Measurements from ENCODE around the gene RAB6A. TPM values are rescaled to one million over a fixed set of nuclear protein-coding genes. Genes with fewer than 3 reads are reported as not detected.
"Not testable (repeated sequence)": the region's sequence is repeated elsewhere in the genome, so short reads cannot be mapped to it uniquely, and the experiment has no call there.

The RAB6A gene
- total RNA-seq, 3 donors from 2014 or later (not counting 1 experiment from before 2014, with no cell fraction given): 72.2 to 107 (median 97.7) TPM

GRCh38 chr11:73743045-73743444 lies 17.8 kb downstream of the RAB6A start:
- no peaks in the 10 kb centered on the region for H3K9me3 Mint-ChIP-seq
- Histone ChIP-seq H3K27me3 (ENCODE audit: control insufficient read depth, insufficient read depth, low read length) (no peaks in the 10 kb centered on the region), H3K27ac (ENCODE audit: low read length) (no peak overlapping the region), H3K4me3 (ENCODE audit: low read length) (no peak overlapping the region), H3K9me3 (ENCODE audit: control insufficient read depth, insufficient read depth, low read length) (no peaks in the 10 kb centered on the region), H3K4me1 (ENCODE audit: control insufficient read depth, insufficient read depth, low read length) (peaks cover 3% of the 10 kb centered on the region), H3K36me3 (ENCODE audit: control insufficient read depth, insufficient read depth, low read length) (no peaks in the 10 kb centered on the region)
- DNase-seq (no peak), ATAC-seq (no peak)
- no peaks in the 10 kb centered on the region for H3K36me3 Mint-ChIP-seq
- no peak overlapping the region for H3K4me3 Mint-ChIP-seq
- intact Hi-C loops (cut with micrococcal nuclease): no loop called here
- peaks cover 38 to 41% of the 10 kb centered on the region in 2 donors for H3K4me1 Mint-ChIP-seq
- TF ChIP-seq, protein P1, sequence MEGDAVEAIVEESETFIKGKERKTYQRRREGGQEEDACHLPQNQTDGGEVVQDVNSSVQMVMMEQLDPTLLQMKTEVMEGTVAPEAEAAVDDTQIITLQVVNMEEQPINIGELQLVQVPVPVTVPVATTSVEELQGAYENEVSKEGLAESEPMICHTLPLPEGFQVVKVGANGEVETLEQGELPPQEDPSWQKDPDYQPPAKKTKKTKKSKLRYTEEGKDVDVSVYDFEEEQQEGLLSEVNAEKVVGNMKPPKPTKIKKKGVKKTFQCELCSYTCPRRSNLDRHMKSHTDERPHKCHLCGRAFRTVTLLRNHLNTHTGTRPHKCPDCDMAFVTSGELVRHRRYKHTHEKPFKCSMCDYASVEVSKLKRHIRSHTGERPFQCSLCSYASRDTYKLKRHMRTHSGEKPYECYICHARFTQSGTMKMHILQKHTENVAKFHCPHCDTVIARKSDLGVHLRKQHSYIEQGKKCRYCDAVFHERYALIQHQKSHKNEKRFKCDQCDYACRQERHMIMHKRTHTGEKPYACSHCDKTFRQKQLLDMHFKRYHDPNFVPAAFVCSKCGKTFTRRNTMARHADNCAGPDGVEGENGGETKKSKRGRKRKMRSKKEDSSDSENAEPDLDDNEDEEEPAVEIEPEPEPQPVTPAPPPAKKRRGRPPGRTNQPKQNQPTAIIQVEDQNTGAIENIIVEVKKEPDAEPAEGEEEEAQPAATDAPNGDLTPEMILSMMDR (IDR thresholded peaks at IDR 0.05): no peak
- over 99% methylated on average over 7 of the region's 7 CpGs for WGBS (ENCODE audit: insufficient coverage)
- H3K27ac Mint-ChIP-seq: peak overlapping the region; percentile 60 to 68
- H3K27me3 Mint-ChIP-seq (ENCODE audit: low read depth in 2 of 2): no peaks in the 10 kb centered on the region

DNA sequence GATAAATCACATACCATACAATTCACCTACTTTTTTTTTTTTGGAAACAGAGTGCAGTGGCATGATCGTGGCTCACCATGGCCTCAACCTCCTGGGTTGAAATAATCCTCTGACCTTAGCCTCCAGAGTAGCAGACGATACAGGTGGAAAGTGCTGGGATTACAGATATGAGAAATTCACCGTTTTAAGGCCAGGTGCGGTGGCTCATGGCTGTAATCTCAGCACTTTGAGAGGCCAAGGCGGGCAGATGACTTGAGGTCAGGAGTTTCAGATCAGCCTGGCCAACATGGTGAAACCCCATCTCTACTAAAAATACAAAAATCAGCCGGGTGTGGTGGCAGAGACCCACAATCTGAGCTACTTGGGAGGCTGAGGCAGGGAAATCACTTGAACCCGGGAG lies 24.9 kb downstream of the RAB6A start:
- H3K9me3 Mint-ChIP-seq; H3K27me3 ChIP-seq (ENCODE audit: control insufficient read depth, insufficient read depth, low read length); ATAC-seq; intact Hi-C loops (cut with micrococcal nuclease); H3K36me3 ChIP-seq (ENCODE audit: control insufficient read depth, insufficient read depth, low read length); H3K4me1 ChIP-seq (ENCODE audit: control insufficient read depth, insufficient read depth, low read length); DNase-seq; H3K9me3 ChIP-seq (ENCODE audit: control insufficient read depth, insufficient read depth, low read length); H3K27ac ChIP-seq (ENCODE audit: low read length); H3K27me3 Mint-ChIP-seq (ENCODE audit: low read depth in 2 of 2); H3K4me3 ChIP-seq (ENCODE audit: low read length); H3K36me3 Mint-ChIP-seq; H3K4me3 Mint-ChIP-seq: not testable (repeated sequence)
- H3K27ac Mint-ChIP-seq: peak overlapping the region in 1 of 2 donors; percentile 19
- H3K4me1 Mint-ChIP-seq: peaks cover 22 to 30% of the 10 kb centered on the region in 2 donors
- WGBS (ENCODE audit: insufficient coverage): 81% methylated on average over 7 of the region's 7 CpGs

GRCh38 chr11:73734993-73735392 lies 25.9 kb downstream of the RAB6A start:
- Histone ChIP-seq H3K4me1 (ENCODE audit: control insufficient read depth, insufficient read depth, low read length) (no peaks in the 10 kb centered on the region), H3K36me3 (ENCODE audit: control insufficient read depth, insufficient read depth, low read length) (no peaks in the 10 kb centered on the region), H3K27me3 (ENCODE audit: control insufficient read depth, insufficient read depth, low read length) (no peaks in the 10 kb centered on the region), H3K4me3 (ENCODE audit: low read length) (no peak overlapping the region), H3K27ac (ENCODE audit: low read length) (no peak overlapping the region), H3K9me3 (ENCODE audit: control insufficient read depth, insufficient read depth, low read length) (no peaks in the 10 kb centered on the region)
- Mint-ChIP-seq H3K4me1 (peaks cover 25 to 35% of the 10 kb centered on the region in 2 donors), H3K27ac (peak overlapping the region in 1 of 2 donors; percentile 19), H3K4me3 (no peak overlapping the region), H3K36me3 (no peaks in the 10 kb centered on the region), H3K9me3 (no peaks in the 10 kb centered on the region), H3K27me3 (ENCODE audit: low read depth in 2 of 2) (no peaks in the 10 kb centered on the region)
- no peak for ATAC-seq
- no peak for DNase-seq
- intact Hi-C loops (cut with micrococcal nuclease): no loop called here
- TF ChIP-seq, protein P1 (IDR thresholded peaks at IDR 0.05): no peak

DNA sequence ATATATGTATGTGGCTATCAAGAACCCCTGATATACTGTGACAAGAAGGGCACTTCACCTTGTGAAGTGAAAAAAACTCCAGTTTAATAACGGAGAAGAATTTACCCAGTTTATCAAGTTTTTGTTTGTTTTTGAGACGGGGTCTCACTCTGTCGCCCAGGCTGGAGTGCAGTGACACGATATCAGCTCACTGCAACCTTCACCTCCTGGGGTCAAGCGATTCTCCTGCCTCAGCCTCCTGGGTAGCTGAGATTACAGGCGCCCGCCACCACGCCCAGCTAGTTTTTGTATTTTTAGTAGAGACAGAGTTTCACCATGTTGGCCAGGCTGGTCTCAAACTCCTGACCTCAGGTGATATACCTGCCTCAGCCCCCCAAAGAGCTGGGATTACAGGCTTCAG lies 26.9 kb downstream of the RAB6A start:
- not testable (repeated sequence) for H3K27ac Mint-ChIP-seq
- 100% methylated on average over 6 of the region's 8 CpGs for WGBS (ENCODE audit: insufficient coverage)

GRCh38 chr11:73732936-73733335 lies 27.9 kb downstream of the RAB6A start:
- H3K27ac ChIP-seq (ENCODE audit: low read length); H3K4me3 ChIP-seq (ENCODE audit: low read length); H3K4me1 ChIP-seq (ENCODE audit: control insufficient read depth, insufficient read depth, low read length); H3K27me3 ChIP-seq (ENCODE audit: control insufficient read depth, insufficient read depth, low read length); H3K4me3 Mint-ChIP-seq; H3K27me3 Mint-ChIP-seq (ENCODE audit: low read depth in 2 of 2); H3K27ac Mint-ChIP-seq; DNase-seq; H3K9me3 Mint-ChIP-seq; H3K36me3 ChIP-seq (ENCODE audit: control insufficient read depth, insufficient read depth, low read length); ATAC-seq; H3K9me3 ChIP-seq (ENCODE audit: control insufficient read depth, insufficient read depth, low read length); intact Hi-C loops (cut with micrococcal nuclease); H3K36me3 Mint-ChIP-seq: not testable (repeated sequence)
- H3K4me1 Mint-ChIP-seq: peaks cover 32 to 44% of the 10 kb centered on the region in 2 donors
- 98% methylated on average over 7 of the region's 7 CpGs for WGBS (ENCODE audit: insufficient coverage)

More for the DNA sequence above, 26.9 kb downstream of the RAB6A start:
- DNase-seq; ATAC-seq; H3K27ac ChIP-seq (ENCODE audit: low read length); H3K9me3 ChIP-seq (ENCODE audit: control insufficient read depth, insufficient read depth, low read length); H3K27me3 Mint-ChIP-seq (ENCODE audit: low read depth in 2 of 2); H3K4me1 ChIP-seq (ENCODE audit: control insufficient read depth, insufficient read depth, low read length); H3K36me3 ChIP-seq (ENCODE audit: control insufficient read depth, insufficient read depth, low read length); intact Hi-C loops (cut with micrococcal nuclease); H3K27me3 ChIP-seq (ENCODE audit: control insufficient read depth, insufficient read depth, low read length); H3K4me3 ChIP-seq (ENCODE audit: low read length); H3K9me3 Mint-ChIP-seq; H3K4me3 Mint-ChIP-seq; H3K36me3 Mint-ChIP-seq: not testable (repeated sequence)
- peaks cover 32 to 44% of the 10 kb centered on the region in 2 donors for H3K4me1 Mint-ChIP-seq

Measured in natural killer cell (primary cell).